Activated T-cell treated with anti-CD3 and anti-CD28 coated beads for 4 hours (primary cell): ENCODE results near the gene FRMD1.

Experiments
- DNase-seq: peaks from one replicate; pipeline ENCODE4 v3.0.0-alpha.2; 2020

The FRMD1 gene

GRCh38 chr6:168110437-168110836, 31.4 kb upstream of the FRMD1 start:
- DNase-seq: no peak

- no peak for DNase-seq
Measured at GRCh38 chr6:168109171-168109570, 30.2 kb upstream of the FRMD1 start.

GRCh38 chr6:168107191-168107983, 28.4 kb upstream of the FRMD1 start:
- no peak for DNase-seq

- DNase-seq: no peak
Measured at GRCh38 chr6:168106633-168107005, 27.6 kb upstream of the FRMD1 start.

- DNase-seq: no peak
Measured at GRCh38 chr6:168105813-168106632, 27.0 kb upstream of the FRMD1 start.

- DNase-seq: no peak
Measured at GRCh38 chr6:168104636-168105035, 25.6 kb upstream of the FRMD1 start.

- DNase-seq: no peak
Measured at GRCh38 chr6:168103050-168103830, 24.2 kb upstream of the FRMD1 start.

- no peak for DNase-seq
Measured at GRCh38 chr6:168102315-168102985, 23.4 kb upstream of the FRMD1 start.

GRCh38 chr6:168101590-168102314, 22.7 kb upstream of the FRMD1 start:
- DNase-seq: no peak

GRCh38 chr6:168100803-168101589, 22.0 kb upstream of the FRMD1 start:
- DNase-seq: no peak

GRCh38 chr6:168100011-168100802, 21.2 kb upstream of the FRMD1 start:
- DNase-seq: no peak

- no peak for DNase-seq
Measured at GRCh38 chr6:168099201-168100010, 20.4 kb upstream of the FRMD1 start.

GRCh38 chr6:168098431-168098861, 19.4 kb upstream of the FRMD1 start:
- DNase-seq: no peak

GRCh38 chr6:168097621-168098430, 18.8 kb upstream of the FRMD1 start:
- no peak for DNase-seq

GRCh38 chr6:168097221-168097620, 18.2 kb upstream of the FRMD1 start:
- no peak for DNase-seq

- no peak for DNase-seq
Measured at GRCh38 chr6:168096271-168096764, 17.3 kb upstream of the FRMD1 start.

- DNase-seq: no peak
Measured at GRCh38 chr6:168095716-168096250, 16.8 kb upstream of the FRMD1 start.

GRCh38 chr6:168095171-168095691, 16.2 kb upstream of the FRMD1 start:
- DNase-seq: no peak
